Thymus (tissue), 11 donors: ENCODE results near the gene SYT8. TPM values are rescaled to one million over a fixed set of nuclear protein-coding genes. Genes with fewer than 3 reads are reported as not detected.

ENCODE experiments used
- DNase-seq, 9 donors: peaks; one replicate each; pipeline ENCODE4 v3.0.0-alpha.2; 2013; ENCODE audit warnings: low spot score in 9 of 9, low read depth in 6 of 9, missing footprints in 1 of 9
- H3K27ac ChIP-seq, 2 donors: one replicate each; pipeline ENCODE4 v1.5.1; 2013; ENCODE audit warnings: control low read depth in 1 of 2, low read depth in 1 of 2, low read length in 1 of 2, mild to moderate bottlenecking in 1 of 2, moderate library complexity in 1 of 2
- H3K27me3 ChIP-seq, 2 donors: one replicate each; pipeline ENCODE4 v1.5.1; 2013; ENCODE audit warnings: low read length in 1 of 2; ENCODE audit not compliant: control insufficient read depth in 2 of 2, insufficient read depth in 1 of 2
- H3K36me3 ChIP-seq, 2 donors: one replicate each; pipeline ENCODE4 v1.5.1; 2013; ENCODE audit warnings: low read length in 1 of 2, mild to moderate bottlenecking in 1 of 2, moderate library complexity in 1 of 2; ENCODE audit not compliant: control insufficient read depth in 2 of 2, insufficient read depth in 2 of 2
- H3K4me1 ChIP-seq, 2 donors: one replicate each; pipeline ENCODE4 v1.5.1; 2013; ENCODE audit warnings: low read length in 2 of 2; ENCODE audit not compliant: control insufficient read depth in 2 of 2, insufficient read depth in 2 of 2
- H3K4me3 ChIP-seq, 2 donors: one replicate each; pipeline ENCODE4 v1.5.1; 2013; ENCODE audit warnings: low read length in 2 of 2, control low read depth in 1 of 2, mild to moderate bottlenecking in 1 of 2
- H3K9me3 ChIP-seq, 2 donors: one replicate each; pipeline ENCODE4 v1.5.1; 2013; ENCODE audit warnings: low read length in 1 of 2, mild to moderate bottlenecking in 1 of 2; ENCODE audit not compliant: control insufficient read depth in 2 of 2, insufficient read depth in 1 of 2
- WGBS: extraction: QIAGEN DNeasy Blood & Tissue Kit; methylation state at CpG from one replicate; pipeline ENCODE4 v1.1.7; 2013; 5-methylcytosine and 5-hydroxymethylcytosine counted together
- polyA plus RNA-seq: library from polyadenylated mRNA; stranded (reverse); fragments of 200-250 nt; gene quantifications from one replicate; pipeline ENCODE4 v1.2.3, GENCODE V29; 2013
- total RNA-seq: library from RNA; stranded (reverse); fragments of 120-200 nt; gene quantifications from one replicate; pipeline ENCODE4 v1.2.4, GENCODE V29; 2013
- donor health status: healthy.

The SYT8 gene
- total and polyA plus RNA-seq, 2 donors = 0.71 to 9.8 TPM

GRCh38 chr11:1860108-1860507 lies 25.3 kb downstream of the SYT8 start:
- no peaks in the 10 kb centered on the region for H3K27me3 ChIP-seq
- H3K36me3 ChIP-seq = no peaks in the 10 kb centered on the region
- H3K4me3 ChIP-seq = no peak overlapping the region
- no peak overlapping the region for H3K27ac ChIP-seq
- H3K9me3 ChIP-seq = no peaks in the 10 kb centered on the region
- WGBS = 98% methylated on average over 1 of the region's 1 CpG
- DNase-seq = no peak
- peaks cover 0 to 27% of the 10 kb centered on the region in 2 donors for H3K4me1 ChIP-seq

GRCh38 chr11:1861435-1862411 lies 26.9 kb downstream of the SYT8 start:
- WGBS = 93% methylated on average over 4 of the region's 4 CpGs
- Histone ChIP-seq H3K27ac (no peak overlapping the region), H3K4me3 (no peak overlapping the region), H3K36me3 (peaks cover 0 to 3% of the 10 kb centered on the region in 2 donors), H3K9me3 (no peaks in the 10 kb centered on the region), H3K4me1 (peaks cover 0 to 15% of the 10 kb centered on the region in 2 donors), H3K27me3 (no peaks in the 10 kb centered on the region)
- no peak for DNase-seq

- DNase-seq = no peak
Measured at GRCh38 chr11:1862588-1863351, 28.0 kb downstream of the SYT8 start.

GRCh38 chr11:1863352-1864216 lies 28.8 kb downstream of the SYT8 start:
- H3K4me3 ChIP-seq = no peak overlapping the region
- peaks cover 0 to 10% of the 10 kb centered on the region in 2 donors for H3K4me1 ChIP-seq
- 86% methylated on average over 27 of the region's 27 CpGs for WGBS
- no peaks in the 10 kb centered on the region for H3K9me3 ChIP-seq
- no peaks in the 10 kb centered on the region for H3K27me3 ChIP-seq
- DNase-seq = no peak
- H3K27ac ChIP-seq = no peak overlapping the region
- H3K36me3 ChIP-seq = peaks cover 0 to 5% of the 10 kb centered on the region in 2 donors

More at GRCh38 chr11:1862588-1863351, 28.0 kb downstream of the SYT8 start:
- peaks cover 0 to 15% of the 10 kb centered on the region in 2 donors for H3K4me1 ChIP-seq
- WGBS = 97% methylated on average over 14 of the region's 14 CpGs
- no peaks in the 10 kb centered on the region for H3K27me3 ChIP-seq
- no peak overlapping the region for H3K4me3 ChIP-seq
- peaks cover 0 to 5% of the 10 kb centered on the region in 2 donors for H3K36me3 ChIP-seq
- no peaks in the 10 kb centered on the region for H3K9me3 ChIP-seq
- H3K27ac ChIP-seq = no peak overlapping the region

- no peaks in the 10 kb centered on the region for H3K9me3 ChIP-seq
- 94% methylated on average over 18 of the region's 18 CpGs for WGBS
- peaks cover 0 to 5% of the 10 kb centered on the region in 2 donors for H3K36me3 ChIP-seq
- no peak for DNase-seq
- no peak overlapping the region for H3K4me3 ChIP-seq
- H3K27ac ChIP-seq = no peak overlapping the region
- peaks cover 0 to 6% of the 10 kb centered on the region in 2 donors for H3K4me1 ChIP-seq
- H3K27me3 ChIP-seq = no peaks in the 10 kb centered on the region
Measured at GRCh38 chr11:1864231-1864630, 29.4 kb downstream of the SYT8 start.

- no peak overlapping the region for H3K27ac ChIP-seq
- peaks cover 0 to 8% of the 10 kb centered on the region in 2 donors for H3K4me1 ChIP-seq
- WGBS = 94% methylated on average over 30 of the region's 30 CpGs
- no peaks in the 10 kb centered on the region for H3K9me3 ChIP-seq
- no peak for DNase-seq
- H3K4me3 ChIP-seq = no peak overlapping the region
- peaks cover 0 to 5% of the 10 kb centered on the region in 2 donors for H3K36me3 ChIP-seq
- H3K27me3 ChIP-seq = no peaks in the 10 kb centered on the region
Measured at GRCh38 chr11:1864831-1865665, 30.3 kb downstream of the SYT8 start.

GRCh38 chr11:1866226-1866625 lies 31.4 kb downstream of the SYT8 start:
- no peak for DNase-seq
- Histone ChIP-seq H3K27ac (no peak overlapping the region), H3K9me3 (no peaks in the 10 kb centered on the region), H3K4me3 (no peak overlapping the region), H3K27me3 (peaks cover 0 to 9% of the 10 kb centered on the region in 2 donors), H3K36me3 (peaks cover 0 to 5% of the 10 kb centered on the region in 2 donors), H3K4me1 (peaks cover 0 to 16% of the 10 kb centered on the region in 2 donors)
- 92% methylated on average over 8 of the region's 8 CpGs for WGBS

GRCh38 chr11:1866776-1867175 lies 32.0 kb downstream of the SYT8 start:
- no peak overlapping the region for H3K4me3 ChIP-seq
- H3K27ac ChIP-seq = no peak overlapping the region
- H3K36me3 ChIP-seq = peaks cover 0 to 5% of the 10 kb centered on the region in 2 donors
- WGBS = 97% methylated on average over 15 of the region's 15 CpGs
- H3K27me3 ChIP-seq = peaks cover 0 to 11% of the 10 kb centered on the region in 2 donors
- H3K9me3 ChIP-seq = no peaks in the 10 kb centered on the region
- DNase-seq = no peak
- peaks cover 0 to 18% of the 10 kb centered on the region in 2 donors for H3K4me1 ChIP-seq
